HG02571 (cell line): ENCODE data around the gene MBLAC1.
A peak's percentile ranks its signal among the peaks of the same experiment; 100 is the strongest.
"Not testable (repeated sequence)": the region's sequence is repeated elsewhere in the genome, so short reads cannot be mapped to it uniquely, and the experiment has no call there.

ENCODE experiments used
- ATAC-seq: cut with Tn5 transposase; IDR thresholded peaks from one replicate; pipeline ENCODE4 v1.9.1; 2021; ENCODE audit warnings: mild to moderate bottlenecking, moderate library complexity; ENCODE audit not compliant: unreplicated experiment

Gene MBLAC1

DNA sequence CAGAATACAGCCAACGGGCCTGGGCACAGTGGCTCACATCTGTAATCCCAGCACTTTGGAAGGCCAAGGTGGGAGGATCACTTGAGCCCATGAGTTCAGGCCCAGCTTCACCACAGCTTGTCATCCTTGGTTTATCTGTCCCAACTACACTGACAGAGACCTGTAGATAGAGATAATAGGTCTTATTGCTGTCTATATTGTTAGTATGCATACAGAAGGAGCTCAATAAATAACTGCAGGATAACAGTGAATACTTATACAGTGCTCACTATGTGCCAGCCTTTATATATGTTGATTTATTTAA is 6.1 kb upstream of the MBLAC1 start:
- ATAC-seq: no peak

DNA sequence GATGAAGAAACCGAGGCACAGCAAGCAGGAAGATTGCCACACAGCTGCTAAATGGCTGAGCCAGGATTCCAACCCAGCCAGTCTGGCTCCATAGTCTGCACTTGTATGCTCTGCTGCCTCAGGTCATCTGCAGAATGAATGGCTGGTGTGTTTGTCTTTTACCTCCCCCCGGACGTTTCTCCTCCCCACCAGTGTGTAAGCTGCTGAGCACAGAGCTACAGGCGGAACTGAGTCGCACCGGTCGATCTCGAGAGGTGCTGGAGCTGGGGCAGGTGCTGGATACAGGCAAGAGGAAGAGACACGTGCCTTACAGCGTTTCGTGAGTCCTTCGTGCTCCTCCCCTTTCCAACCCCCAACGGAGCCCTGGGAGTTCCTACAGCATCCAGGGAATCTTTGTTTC is 4.7 kb upstream of the MBLAC1 start:
- no peak for ATAC-seq

DNA sequence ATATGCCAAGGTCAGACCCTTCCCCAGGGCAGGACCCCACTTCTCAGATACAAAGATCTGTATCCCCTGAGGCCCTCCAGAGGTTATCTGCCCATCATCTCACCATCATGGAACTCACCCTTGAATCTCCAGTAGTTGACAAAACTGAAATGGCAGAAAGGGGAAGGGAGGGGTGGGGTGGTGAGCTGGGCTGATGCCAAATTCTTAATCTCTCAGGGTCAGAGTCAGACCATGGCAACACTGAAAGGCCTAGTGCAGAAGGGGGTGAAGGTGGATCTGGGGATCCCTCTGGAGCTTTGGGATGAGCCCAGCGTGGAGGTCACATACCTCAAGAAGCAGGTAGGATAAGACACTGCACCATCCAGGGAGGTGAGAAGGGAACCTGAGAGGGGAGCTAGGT is 4.2 kb upstream of the MBLAC1 start:
- ATAC-seq: no peak

DNA sequence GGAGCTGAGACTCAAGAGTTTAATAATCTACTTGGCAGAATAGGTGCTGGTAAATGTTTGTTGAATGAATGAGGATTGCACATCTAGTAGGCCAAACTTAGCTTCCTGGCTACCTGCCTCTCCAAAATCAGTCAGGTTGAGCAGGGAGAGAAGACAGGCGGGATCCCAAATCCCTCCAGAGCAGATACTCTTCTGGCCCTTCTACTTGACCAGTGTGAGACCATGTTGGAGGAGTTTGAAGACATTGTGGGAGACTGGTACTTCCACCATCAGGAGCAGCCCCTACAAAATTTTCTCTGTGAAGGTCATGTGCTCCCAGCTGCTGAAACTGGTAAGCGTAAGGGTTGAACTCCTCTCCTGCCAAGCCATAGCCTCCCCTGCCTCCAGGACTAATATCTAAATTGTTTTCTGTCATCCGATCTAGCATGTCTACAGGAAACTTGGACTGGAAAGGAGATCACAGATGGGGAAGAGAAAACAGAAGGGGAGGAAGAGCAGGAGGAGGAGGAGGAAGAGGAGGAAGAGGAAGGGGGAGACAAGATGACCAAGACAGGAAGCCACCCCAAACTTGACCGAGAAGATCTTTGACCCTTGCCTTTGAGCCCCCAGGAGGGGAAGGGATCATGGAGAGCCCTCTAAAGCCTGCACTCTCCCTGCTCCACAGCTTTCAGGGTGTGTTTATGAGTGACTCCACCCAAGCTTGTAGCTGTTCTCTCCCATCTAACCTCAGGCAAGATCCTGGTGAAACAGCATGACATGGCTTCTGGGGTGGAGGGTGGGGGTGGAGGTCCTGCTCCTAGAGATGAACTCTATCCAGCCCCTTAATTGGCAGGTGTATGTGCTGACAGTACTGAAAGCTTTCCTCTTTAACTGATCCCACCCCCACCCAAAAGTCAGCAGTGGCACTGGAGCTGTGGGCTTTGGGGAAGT is 2.2 kb upstream of the MBLAC1 start:
- ATAC-seq: no peak

DNA sequence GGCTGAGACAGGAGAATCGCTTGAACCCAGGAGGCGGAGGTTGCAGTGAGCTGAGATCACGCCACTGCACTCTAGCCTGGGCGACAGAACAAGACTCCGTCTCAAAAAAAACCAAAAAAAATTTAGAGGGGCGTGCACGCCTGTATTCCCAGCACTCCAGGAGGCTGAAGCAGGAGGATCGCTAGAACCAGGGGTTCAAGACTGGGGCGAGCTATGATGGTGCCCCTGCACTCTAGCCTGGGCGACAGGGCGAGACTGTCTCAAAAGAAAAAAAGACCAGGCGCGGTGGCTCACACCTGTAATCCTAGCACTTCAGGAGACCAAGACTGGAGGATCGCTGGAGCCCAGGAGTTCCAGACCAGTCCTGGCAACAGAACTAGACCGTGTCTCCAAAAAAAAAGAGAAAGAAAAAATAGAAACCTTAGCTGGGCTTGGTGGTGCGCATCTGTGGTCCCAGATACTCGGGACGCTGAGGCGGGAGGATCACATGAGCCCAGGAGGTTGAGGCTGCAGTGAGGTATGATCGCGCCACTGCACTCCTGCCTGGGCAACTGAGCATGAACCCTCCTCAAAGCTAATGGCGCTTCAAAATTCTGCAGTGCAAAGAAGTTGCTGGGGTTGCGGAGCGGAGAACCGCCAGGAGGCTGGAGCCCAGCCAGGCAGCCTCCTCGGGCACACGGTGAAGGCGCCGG is 382 bp upstream of the MBLAC1 start:
- no peak for ATAC-seq

DNA sequence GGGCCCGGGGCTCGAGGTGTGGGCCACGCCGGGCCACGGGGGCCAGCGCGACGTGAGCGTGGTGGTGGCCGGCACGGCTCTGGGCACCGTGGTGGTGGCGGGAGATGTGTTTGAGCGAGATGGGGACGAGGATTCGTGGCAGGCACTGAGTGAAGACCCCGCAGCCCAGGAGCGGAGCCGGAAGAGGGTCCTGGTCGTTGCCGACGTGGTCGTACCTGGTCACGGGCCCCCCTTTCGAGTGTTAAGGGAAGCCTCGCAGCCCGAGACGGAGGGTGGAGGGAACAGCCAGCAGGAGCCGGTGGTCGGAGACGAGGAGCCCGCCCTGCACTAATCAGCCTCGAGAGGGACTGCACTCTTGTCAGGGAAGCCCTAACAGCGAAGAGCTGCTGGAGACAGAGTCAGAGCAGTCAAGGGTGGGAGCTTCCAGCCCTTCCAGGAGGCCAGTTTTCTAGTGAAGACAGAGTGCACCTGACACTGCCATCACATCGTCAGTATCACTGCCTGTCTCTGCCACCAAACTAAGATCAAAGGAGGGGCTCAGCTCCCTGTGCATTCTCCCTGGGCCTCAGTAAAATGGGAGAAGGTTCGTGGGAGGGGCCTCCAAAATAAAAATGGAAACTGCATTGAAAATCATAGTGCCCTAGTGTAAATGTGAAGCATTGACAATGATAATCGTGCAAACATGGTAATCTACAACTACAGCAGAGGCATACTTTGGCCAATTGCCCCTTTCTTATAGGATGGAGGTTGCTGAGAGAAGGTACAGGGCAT is 1.3 kb downstream of the MBLAC1 start:
- no peak for ATAC-seq

DNA sequence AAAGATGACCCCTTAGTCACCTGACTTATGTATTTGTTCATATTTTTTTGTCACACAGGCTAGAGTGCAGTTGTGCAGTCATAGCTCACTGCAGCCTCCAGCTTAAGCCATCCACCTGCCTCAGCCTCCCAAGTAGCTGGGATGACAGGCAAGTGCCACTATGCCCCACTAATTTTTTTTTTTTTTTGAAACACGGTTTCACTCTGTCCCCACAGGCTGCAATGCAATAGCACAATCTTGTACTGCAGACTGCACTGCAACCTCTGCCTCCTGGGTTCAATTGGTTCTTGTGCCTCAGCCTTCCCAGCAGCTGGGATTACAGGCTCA is 1.8 kb downstream of the MBLAC1 start:
- ATAC-seq: no peak

DNA sequence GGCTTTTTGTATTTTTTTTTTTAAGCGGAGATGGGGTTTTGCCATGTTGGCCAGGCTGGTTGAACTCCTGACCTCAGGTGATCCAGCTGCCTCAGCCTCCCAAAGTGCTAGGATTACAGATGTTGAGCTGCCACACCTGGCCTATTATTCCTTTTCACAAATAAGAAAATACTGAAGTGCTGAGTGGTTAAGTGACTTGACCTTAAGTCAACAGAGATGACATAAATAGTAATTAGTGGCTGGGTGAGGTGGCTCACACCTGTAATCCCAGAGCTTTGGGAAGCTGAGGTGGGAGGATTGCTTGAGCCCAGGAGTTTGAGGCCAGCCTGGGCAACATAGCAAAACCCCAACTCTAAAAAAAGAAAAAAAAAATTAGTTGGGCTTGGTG is 3.4 kb downstream of the MBLAC1 start:
- not testable (repeated sequence) for ATAC-seq

DNA sequence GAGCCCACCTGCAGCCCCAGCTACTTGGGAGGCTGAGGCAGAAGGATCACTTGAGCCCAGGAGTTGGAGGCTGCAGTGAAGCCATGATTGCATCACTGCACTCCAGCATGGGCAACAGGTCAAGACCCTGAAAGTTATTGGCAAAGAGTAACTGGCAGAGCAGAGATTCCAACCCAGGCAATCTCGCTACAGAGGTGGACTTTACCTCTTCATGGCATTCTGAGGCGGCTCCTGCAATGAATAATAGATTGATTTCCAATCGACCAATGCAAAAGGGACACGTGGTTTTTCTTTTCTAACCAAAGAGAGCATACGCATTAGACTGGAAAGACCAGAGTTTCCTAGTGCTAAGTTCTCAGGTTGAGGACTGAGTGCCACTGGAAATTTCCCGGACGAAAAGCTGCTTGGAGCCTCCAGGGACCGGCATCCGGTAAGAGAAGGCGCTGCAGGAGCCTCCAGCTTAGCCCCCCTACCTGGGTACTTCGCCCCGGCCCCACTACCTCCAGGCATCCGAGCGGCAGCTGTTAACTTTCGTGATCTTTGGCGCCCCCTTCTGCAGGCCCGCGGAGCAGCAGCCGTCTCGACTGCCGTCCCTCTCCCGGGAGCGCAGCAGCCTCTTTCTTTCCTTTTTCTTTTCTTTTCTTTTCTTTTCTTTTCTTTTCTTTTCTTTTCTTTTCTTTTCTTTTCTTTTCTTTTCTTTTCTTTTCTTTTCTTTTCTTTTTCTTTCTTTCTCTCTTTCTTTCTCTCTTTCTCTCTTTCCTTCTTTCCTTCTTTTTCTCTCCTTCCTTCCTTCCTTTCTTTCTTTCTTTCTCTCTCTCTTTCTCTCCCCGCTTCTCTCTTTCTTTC is 4.1 kb downstream of the MBLAC1 start:
- ATAC-seq: no peak

DNA sequence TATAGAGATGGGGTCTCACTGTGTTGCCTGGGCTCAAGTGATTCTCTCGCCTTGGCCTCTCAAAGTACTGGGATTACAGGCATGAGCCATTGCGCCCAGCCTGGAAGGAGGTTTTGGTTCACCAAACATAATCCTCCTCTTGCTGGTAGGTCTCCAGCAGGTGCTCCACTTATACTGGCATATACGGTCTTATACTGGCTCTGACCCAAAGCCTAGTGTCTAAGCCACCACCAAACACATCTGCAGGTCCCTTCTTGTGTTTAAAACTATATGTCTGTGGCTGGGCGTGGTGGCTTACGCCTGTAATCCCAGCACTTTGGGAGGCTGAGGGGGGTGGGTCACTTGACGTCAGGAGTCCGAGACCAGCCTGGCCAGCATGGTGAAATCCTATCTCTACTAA is 5.4 kb downstream of the MBLAC1 start:
- no peak for ATAC-seq

DNA sequence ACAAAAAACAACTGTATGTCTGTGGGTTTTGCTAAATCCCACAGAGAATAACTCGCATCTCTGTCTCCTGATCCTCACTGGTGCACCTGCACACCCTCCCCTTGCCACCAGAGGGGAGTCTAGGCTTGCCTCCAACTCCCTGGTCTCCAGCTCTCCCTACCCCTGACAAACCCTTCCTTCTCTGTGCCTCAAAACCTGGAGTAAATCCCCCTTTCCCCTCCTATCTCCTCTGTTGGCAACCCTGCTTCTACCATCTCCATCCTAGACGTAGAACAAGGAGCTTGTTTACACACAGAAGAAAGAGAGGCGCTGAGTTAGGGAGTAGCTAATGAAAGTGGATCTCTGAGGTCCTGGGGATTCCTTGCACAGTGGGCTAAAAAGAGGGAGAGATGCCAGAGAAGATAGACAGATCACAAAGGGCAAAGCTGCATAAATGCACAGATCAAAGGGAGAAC is 6.0 kb downstream of the MBLAC1 start:
- no peak for ATAC-seq

DNA sequence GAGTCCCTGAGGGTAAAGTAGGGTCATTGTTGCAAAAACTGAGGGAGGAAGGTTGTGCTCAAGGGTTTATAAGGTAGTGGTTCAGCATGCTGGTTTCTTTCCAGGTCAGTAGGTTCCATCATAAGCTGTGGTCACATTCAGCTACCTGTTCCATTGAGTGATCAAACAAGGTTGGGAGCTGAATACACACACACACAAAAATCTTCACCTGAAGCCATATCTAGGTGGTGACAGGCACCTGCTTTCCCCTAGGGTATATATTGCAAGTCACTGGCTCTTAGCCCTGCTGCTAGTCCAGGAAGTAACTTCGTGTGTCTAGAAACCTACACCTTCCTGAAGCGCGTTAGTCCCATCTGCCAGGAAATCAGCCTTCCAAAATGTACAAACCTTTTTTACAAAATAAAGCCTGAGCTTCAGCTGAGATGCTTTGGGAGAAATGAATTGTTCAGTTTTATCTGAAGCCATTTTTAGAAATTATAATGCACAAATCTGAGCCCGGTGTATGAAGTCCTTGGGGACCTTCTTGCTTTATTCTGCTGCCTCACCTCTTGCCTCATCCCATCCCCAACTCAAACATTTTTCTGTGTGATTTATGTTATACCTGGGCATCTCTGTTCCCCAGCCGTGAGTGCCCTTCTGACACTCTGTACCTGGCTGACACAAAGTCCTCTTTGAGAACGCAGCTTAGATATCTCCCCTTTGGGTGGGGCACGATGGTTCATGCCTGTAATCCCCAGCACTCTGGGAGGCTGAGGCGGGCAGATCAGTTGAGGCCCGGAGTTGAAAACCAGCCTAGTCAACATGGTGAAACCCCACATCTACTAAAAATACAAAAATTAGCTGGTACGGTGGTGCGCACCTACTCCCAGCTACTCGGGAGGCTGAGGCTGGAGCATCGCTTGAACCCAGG is 11.3 kb downstream of the MBLAC1 start:
- ATAC-seq: no peak

DNA sequence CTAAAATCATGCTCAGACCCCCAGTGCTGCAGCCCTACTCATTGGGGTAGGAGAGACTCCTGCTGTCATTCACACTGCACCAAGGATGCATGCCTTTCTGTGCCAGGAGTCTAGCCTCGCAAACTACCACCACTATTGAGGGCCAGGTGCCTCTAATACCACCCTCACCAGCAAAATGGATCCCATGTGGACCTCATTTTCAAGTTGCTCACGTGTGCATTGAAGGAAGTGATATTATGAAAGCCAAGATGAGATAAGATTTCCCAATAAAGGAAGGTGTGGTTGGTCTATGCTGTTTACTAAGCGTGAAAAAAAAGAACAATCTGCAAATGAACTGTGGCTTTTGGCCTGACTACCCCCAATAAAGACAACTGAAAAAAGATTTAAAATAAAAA is 14.8 kb downstream of the MBLAC1 start:
- no peak for ATAC-seq

DNA sequence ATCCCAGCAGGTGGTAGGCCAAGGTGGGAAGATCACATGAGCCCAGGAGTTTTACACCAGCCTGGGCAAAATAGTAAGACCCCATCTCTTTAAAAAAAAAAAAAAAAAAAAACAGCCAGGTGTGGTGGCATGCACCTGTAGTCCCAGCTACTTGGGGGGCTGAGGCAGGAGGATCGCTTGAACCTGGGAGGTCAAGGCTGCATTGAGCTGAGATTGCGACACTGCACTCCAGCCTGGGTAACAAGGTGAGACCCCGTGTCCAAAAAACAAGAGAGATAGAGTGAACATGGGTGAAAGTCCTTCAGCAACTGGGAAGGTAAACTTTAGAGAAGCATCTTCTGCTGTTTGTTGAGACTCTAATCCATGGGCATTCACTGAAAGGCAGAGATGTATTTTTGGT is 15.7 kb downstream of the MBLAC1 start:
- ATAC-seq: no peak

DNA sequence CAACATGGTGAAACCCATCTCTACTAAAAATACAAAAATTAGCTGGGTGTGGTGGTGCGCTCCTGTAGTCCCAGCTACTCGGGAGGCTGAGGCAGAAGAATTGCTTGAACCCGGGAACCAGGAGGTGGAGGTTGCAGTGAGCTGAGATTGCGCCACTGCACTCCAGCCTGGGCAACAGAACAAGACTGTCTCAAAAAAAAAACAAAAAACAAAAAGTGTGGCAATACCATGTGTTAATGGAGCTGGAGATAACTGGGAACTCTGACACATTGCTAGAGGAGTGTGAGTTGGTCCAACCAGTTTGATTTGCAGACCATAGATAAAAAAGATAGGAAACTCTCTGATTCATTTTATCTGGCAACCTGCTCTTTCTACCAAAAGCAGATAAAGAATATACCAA is 19.6 kb downstream of the MBLAC1 start:
- ATAC-seq: not testable (repeated sequence)

DNA sequence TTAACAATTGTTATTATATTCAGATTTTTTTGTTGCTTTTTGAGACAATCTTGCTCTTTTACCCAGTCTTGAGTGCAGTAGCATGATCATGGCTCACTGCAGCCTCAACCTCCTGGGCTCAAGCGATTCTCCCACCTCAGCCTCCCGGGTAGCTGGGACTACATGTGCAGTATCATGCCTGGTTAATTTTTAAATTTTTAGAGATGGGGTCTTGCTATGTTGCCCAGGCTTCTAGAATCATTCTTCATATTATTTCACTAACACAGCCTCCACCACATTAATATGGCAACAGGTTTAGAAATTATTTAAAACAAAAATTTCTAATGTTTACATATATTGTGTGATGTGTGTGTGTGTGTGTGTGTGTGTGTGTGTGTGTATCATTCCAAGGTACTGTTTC is 20.5 kb downstream of the MBLAC1 start:
- no peak for ATAC-seq

DNA sequence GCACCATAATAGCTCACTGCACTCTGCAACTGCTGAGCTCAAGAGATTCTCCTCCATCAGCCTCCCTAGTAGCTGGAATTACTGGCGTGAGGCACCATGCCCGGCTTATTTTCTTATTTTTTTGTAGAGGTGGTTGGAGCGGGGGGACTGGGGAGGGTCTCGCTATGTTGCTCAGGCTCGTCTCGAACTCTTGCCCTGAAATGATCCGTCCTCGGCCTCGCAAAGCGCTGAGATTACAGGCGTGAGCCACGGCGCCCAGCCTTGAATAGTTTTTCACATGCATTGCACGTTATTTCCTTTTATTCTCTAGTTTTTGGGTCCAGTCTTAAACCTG is 21.4 kb downstream of the MBLAC1 start:
- ATAC-seq: no peak

DNA sequence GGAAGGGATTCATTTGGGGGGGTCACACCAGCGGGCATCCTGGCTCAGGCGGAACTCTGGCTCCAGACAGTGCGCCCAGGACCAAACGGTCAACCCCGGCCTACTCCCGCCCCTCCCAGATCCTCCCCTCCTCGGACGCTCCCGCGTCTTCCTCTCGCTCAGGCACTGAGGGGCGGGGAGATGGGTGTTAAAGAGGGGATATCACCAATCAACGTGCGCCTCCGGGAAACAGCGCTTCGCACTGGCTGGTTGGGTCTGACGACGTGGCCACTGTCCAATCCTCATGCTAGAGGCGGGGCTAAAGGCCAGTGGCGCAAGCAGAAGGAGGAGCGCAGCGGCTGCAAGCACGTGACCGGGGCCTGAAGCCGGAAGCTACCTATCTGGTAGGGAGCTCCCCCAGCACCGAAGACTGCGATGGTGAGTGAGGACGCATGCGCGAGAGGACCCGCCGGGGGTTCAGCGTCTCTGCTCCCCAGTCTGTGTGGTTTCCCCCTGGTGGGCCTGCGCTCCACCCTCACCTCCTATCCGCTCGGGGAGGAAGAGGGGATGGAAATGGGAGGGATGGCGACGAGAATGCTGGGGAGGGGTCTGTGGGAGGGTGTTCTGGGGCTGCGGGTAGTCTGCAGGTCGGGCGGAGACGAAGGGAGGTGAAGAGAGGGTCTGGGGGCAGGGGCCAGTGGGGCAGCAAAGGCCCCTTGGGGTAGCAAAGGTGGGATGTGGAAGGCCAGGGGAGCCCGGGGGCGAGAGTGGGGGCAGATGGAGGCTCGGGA is 22.0 kb downstream of the MBLAC1 start, which contains the start of gene LAMTOR4:
TSS of gene LAMTOR4 (plus strand) at position 360 of the 770 bp plus-strand sequence. CDS start at position 415, 55 bp downstream.
- ATAC-seq: peak; percentile 98

DNA sequence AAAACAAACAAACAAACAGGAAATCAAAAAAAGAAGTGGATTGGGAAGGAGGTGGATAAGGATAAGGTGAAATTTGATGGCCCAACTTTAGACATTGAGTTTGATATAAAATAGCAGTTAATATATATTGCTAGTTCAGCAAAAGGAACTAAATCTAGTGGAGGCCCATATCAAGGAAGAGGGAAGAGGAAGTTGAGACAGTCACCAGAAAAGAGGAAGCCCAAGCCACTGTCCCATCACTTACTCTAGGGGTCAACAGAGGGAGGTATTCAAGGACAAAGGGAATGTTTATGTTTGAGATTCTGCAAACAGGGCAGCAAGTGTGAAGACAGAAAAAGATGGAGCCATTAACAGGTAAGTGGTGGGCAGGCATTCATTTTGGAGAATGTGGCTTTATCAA is 25.6 kb downstream of the MBLAC1 start:
- ATAC-seq: no peak
